ENCODE results near the gene TNRC6B.

Gene TNRC6B

GRCh38 chr22:40263191-40263590, 85.5 kb downstream of the TNRC6B start:
- H3K4me3 ChIP-seq, result no peak overlapping the region
- peak overlapping the region in 2 of 21 experiments; percentile 25 to 39 for H3K27ac ChIP-seq

GRCh38 chr22:40265783-40266182, 88.1 kb downstream of the TNRC6B start:
- peak overlapping the region in 4 of 21 experiments; percentile 1 to 38 (median 16) for H3K27ac ChIP-seq
- no peak overlapping the region for H3K4me3 ChIP-seq

GRCh38 chr22:40270031-40270430, 92.3 kb downstream of the TNRC6B start:
- Histone ChIP-seq H3K4me3 (no peak overlapping the region), H3K27ac (no peak overlapping the region)

- Histone ChIP-seq H3K4me3 (no peak overlapping the region), H3K27ac (no peak overlapping the region)
Measured at GRCh38 chr22:40270748-40271373, 93.1 kb downstream of the TNRC6B start.

GRCh38 chr22:40271440-40271839, 93.7 kb downstream of the TNRC6B start:
- no peak overlapping the region for H3K4me3 ChIP-seq

GRCh38 chr22:40273319-40273718, 95.6 kb downstream of the TNRC6B start:
- Histone ChIP-seq H3K4me3 (no peak overlapping the region), H3K27ac (peak overlapping the region in 3 of 21 experiments; percentile 20 to 51 (median 33))

More at GRCh38 chr22:40271440-40271839, 93.7 kb downstream of the TNRC6B start:
- H3K27ac ChIP-seq, result no peak overlapping the region

- peak overlapping the region in 19 of 21 experiments; percentile 6 to 91 (median 74) for H3K27ac ChIP-seq
- H3K4me3 ChIP-seq, result peak overlapping the region in 6 of 7 experiments; percentile 4 to 35 (median 10)
Measured at GRCh38 chr22:40276996-40277823, 99.5 kb downstream of the TNRC6B start.

- peak overlapping the region in 2 of 21 experiments; percentile 11 to 53 for H3K27ac ChIP-seq
- H3K4me3 ChIP-seq, result no peak overlapping the region
Measured at GRCh38 chr22:40279017-40279416, 101.3 kb downstream of the TNRC6B start.

- Histone ChIP-seq H3K27ac (peak overlapping the region in 6 of 21 experiments; percentile 0 to 32 (median 20)), H3K4me3 (no peak overlapping the region)
Measured at GRCh38 chr22:40281717-40282116, 104.0 kb downstream of the TNRC6B start.

GRCh38 chr22:40285513-40285912, 107.8 kb downstream of the TNRC6B start:
- Histone ChIP-seq H3K4me3 (no peak overlapping the region), H3K27ac (peak overlapping the region in 2 of 21 experiments; percentile 49 to 54)

- Histone ChIP-seq H3K27ac (peak overlapping the region in 14 of 21 experiments; percentile 31 to 90 (median 60)), H3K4me3 (no peak overlapping the region)
Measured at GRCh38 chr22:40289991-40290459, 112.3 kb downstream of the TNRC6B start.

- H3K27ac ChIP-seq, result peak overlapping the region in 14 of 21 experiments; percentile 31 to 90 (median 60)
- no peak overlapping the region for H3K4me3 ChIP-seq
Measured at GRCh38 chr22:40290516-40290915, 112.8 kb downstream of the TNRC6B start.

- Histone ChIP-seq H3K27ac (no peak overlapping the region), H3K4me3 (no peak overlapping the region)
Measured at GRCh38 chr22:40294696-40295095, 117.0 kb downstream of the TNRC6B start.

GRCh38 chr22:40300316-40300715, 122.6 kb downstream of the TNRC6B start:
- Histone ChIP-seq H3K4me3 (no peak overlapping the region), H3K27ac (no peak overlapping the region)

GRCh38 chr22:40300884-40301672, 123.4 kb downstream of the TNRC6B start:
- Histone ChIP-seq H3K4me3 (no peak overlapping the region), H3K27ac (no peak overlapping the region)

- Histone ChIP-seq H3K27ac (no peak overlapping the region), H3K4me3 (no peak overlapping the region)
Measured at GRCh38 chr22:40302149-40302548, 124.4 kb downstream of the TNRC6B start.

GRCh38 chr22:40305625-40306024, 127.9 kb downstream of the TNRC6B start:
- no peak overlapping the region for H3K27ac ChIP-seq
- H3K4me3 ChIP-seq, result no peak overlapping the region

- no peak overlapping the region for H3K4me3 ChIP-seq
- H3K27ac ChIP-seq, result peak overlapping the region in 7 of 21 experiments; percentile 1 to 47 (median 25)
Measured at GRCh38 chr22:40308999-40309573, 131.4 kb downstream of the TNRC6B start.

- Histone ChIP-seq H3K4me3 (no peak overlapping the region), H3K27ac (peak overlapping the region in 6 of 21 experiments; percentile 6 to 58 (median 32))
Measured at GRCh38 chr22:40309631-40310030, 131.9 kb downstream of the TNRC6B start.
